ENCODE results near the gene GRB10. TPM values are rescaled to one million over a fixed set of nuclear protein-coding genes. Genes with fewer than 3 reads are reported as not detected.

The GRB10 gene
- total RNA-seq, 1 experiment from 2014 or later = 38.3 TPM

DNA sequence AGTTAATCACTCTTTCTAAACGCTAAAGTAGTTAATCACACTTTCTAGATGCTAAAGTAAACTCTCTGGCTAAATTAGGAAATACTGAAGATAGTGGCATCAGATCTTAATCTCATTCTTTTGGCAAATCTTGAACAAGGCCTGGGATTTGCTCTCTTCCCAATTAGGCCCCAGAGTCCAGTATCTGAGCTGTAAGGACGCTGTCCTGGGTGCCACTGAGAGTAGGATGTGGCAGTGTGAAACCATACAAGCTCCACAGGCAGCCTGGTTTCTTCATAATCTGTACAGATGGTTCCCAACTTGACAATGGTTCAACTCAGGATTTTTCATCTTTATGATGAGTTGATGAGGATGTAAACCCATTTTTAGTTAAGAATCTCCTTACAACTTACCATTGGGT, 36.9 kb downstream of the GRB10 start:
- POLR2A ChIA-PET = no interaction called here
- ATAC-seq = no peak

DNA sequence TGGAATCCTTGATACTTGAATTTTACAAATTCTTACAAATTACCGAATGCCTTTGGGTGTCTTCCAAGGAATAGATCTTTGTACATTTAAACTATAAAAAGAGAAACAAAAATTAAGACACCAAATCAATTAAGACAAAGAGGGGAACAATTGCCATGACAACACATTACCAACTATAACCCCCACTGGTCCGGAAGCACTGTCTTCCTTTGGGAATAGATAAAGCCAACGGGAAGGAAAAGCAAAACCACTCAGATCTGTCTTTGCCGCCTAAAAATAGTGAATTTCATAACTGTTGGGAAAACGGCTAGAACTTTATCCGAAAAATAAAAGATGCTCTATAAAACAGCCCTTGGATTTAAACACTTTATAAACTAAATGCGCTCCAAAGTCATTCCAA, 37.4 kb downstream of the GRB10 start:
- intact Hi-C loops (cut with micrococcal nuclease; ENCODE audit: unreplicated experiment) = no loop called here
- Histone ChIP-seq H3K27ac (ENCODE audit: low read length) (no peak overlapping the region), H3K27me3 (ENCODE audit: control insufficient read depth, insufficient read depth, low read length) (no peaks in the 10 kb centered on the region), H3K4me3 (ENCODE audit: low read depth in 2 of 2, low read length in 2 of 2) (no peak overlapping the region), H3K36me3 (ENCODE audit: control insufficient read depth, insufficient read depth, low read length) (no peaks in the 10 kb centered on the region), H3K4me1 (ENCODE audit: control insufficient read depth, insufficient read depth, low read length) (no peaks in the 10 kb centered on the region), H3K9me3 (ENCODE audit: control insufficient read depth, insufficient read depth, low read depth, low read length) (no peaks in the 10 kb centered on the region)
- ATAC-seq = no peak
- in situ Hi-C loops (cut with HindIII; ENCODE audit: low pct_unique_long_range_greater_than_20kb, low sequenced_read_pairs) = no loop called here
- TF ChIP-seq, protein P1, sequence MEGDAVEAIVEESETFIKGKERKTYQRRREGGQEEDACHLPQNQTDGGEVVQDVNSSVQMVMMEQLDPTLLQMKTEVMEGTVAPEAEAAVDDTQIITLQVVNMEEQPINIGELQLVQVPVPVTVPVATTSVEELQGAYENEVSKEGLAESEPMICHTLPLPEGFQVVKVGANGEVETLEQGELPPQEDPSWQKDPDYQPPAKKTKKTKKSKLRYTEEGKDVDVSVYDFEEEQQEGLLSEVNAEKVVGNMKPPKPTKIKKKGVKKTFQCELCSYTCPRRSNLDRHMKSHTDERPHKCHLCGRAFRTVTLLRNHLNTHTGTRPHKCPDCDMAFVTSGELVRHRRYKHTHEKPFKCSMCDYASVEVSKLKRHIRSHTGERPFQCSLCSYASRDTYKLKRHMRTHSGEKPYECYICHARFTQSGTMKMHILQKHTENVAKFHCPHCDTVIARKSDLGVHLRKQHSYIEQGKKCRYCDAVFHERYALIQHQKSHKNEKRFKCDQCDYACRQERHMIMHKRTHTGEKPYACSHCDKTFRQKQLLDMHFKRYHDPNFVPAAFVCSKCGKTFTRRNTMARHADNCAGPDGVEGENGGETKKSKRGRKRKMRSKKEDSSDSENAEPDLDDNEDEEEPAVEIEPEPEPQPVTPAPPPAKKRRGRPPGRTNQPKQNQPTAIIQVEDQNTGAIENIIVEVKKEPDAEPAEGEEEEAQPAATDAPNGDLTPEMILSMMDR (IDR thresholded peaks at IDR 0.05) = no peak
- TF ChIP-seq SIN3A (IDR thresholded peaks at IDR 0.05; ENCODE audit: borderline replicate concordance, insufficient read depth, low read depth, low read length) (no peak), POLR2AphosphoS5 (IDR thresholded peaks at IDR 0.05; ENCODE audit: low read depth, low read length) (no peak), REST (IDR thresholded peaks at IDR 0.05; ENCODE audit: insufficient read depth in 1 of 2, low read depth in 2 of 2, low read length in 1 of 2) (no peak), TCF7L2 (IDR thresholded peaks at IDR 0.05; ENCODE audit: low read depth, low read length) (no peak)
- BruUV-seq (replicated peaks) = no TSS peak
- POLR2A ChIA-PET = no interaction called here
- DNase-seq (ENCODE audit: low read depth, low spot score) = no peak
- CTCF ChIA-PET = no interaction called here

More for the DNA sequence above, 36.9 kb downstream of the GRB10 start:
- no peak overlapping the region for H3K27ac ChIP-seq (ENCODE audit: low read length)
- H3K9me3 ChIP-seq (ENCODE audit: control insufficient read depth, insufficient read depth, low read depth, low read length) = no peaks in the 10 kb centered on the region
- in situ Hi-C loops (cut with HindIII; ENCODE audit: low pct_unique_long_range_greater_than_20kb, low sequenced_read_pairs) (no loop called here), intact Hi-C loops (cut with micrococcal nuclease; ENCODE audit: unreplicated experiment) (no loop called here)
- no peak for DNase-seq (ENCODE audit: low read depth, low spot score)
- H3K4me3 ChIP-seq (ENCODE audit: low read depth in 2 of 2, low read length in 2 of 2) = no peak overlapping the region
- H3K27me3 ChIP-seq (ENCODE audit: control insufficient read depth, insufficient read depth, low read length) = no peaks in the 10 kb centered on the region
- no TSS peak for BruUV-seq (replicated peaks)
- CTCF ChIA-PET = no interaction called here
- H3K4me1 ChIP-seq (ENCODE audit: control insufficient read depth, insufficient read depth, low read length) = no peaks in the 10 kb centered on the region
- TF ChIP-seq POLR2AphosphoS5 (IDR thresholded peaks at IDR 0.05; ENCODE audit: low read depth, low read length) = no peak
- TF ChIP-seq TCF7L2 (IDR thresholded peaks at IDR 0.05; ENCODE audit: low read depth, low read length) = no peak
- TF ChIP-seq REST (IDR thresholded peaks at IDR 0.05; ENCODE audit: insufficient read depth in 1 of 2, low read depth in 2 of 2, low read length in 1 of 2) = no peak
- TF ChIP-seq, protein P1 (IDR thresholded peaks at IDR 0.05) = no peak
- TF ChIP-seq SIN3A (IDR thresholded peaks at IDR 0.05; ENCODE audit: borderline replicate concordance, insufficient read depth, low read depth, low read length) = no peak
- H3K36me3 ChIP-seq (ENCODE audit: control insufficient read depth, insufficient read depth, low read length) = no peaks in the 10 kb centered on the region
